HepG2 (cell line): ENCODE data around the gene ARHGAP5. TPM values are rescaled to one million over a fixed set of nuclear protein-coding genes. Genes with fewer than 3 reads are reported as not detected.

Source experiments
- ADNP ChIP-seq: sonication (generic); formaldehyde crosslinking; IDR thresholded peaks from 2 replicates; pipeline ENCODE4 v1.4.0; 2020; ENCODE audit warnings: missing genetic modification reagents
- ELF1 ChIP-seq: sonication (generic); formaldehyde crosslinking; IDR thresholded peaks from 2 replicates; pipeline ENCODE4 v1.4.0; 2020; ENCODE audit warnings: missing genetic modification reagents
- FIP1L1 ChIP-seq: fragments of 200-400 bp; formaldehyde crosslinking; IDR thresholded peaks from 2 replicates; pipeline ENCODE4 v1.6.1; 2018; ENCODE audit warnings: low read depth, mild to moderate bottlenecking, low read length, moderate library complexity, borderline replicate concordance; ENCODE audit not compliant: insufficient read depth
- FOSL2 ChIP-seq: sonication (generic); formaldehyde crosslinking; IDR thresholded peaks from 2 replicates; pipeline ENCODE4 v1.4.0; 2020; ENCODE audit warnings: missing genetic modification reagents
- GABPB1 ChIP-seq: IDR thresholded peaks from 2 replicates; pipeline ENCODE4 v1.6.1; 2016; ENCODE audit warnings: mild to moderate bottlenecking, missing genetic modification reagents, moderate library complexity, missing compliant biosample characterization
- MEF2D ChIP-seq: sonication (generic); formaldehyde crosslinking; IDR thresholded peaks from 2 replicates; pipeline ENCODE4 v1.5.1; 2020; ENCODE audit warnings: mild to moderate bottlenecking, missing genetic modification reagents
- SKIL ChIP-seq: sonication (generic); formaldehyde crosslinking; IDR thresholded peaks from 2 replicates; pipeline ENCODE4 v1.8.0; 2022; ENCODE audit warnings: missing genetic modification reagents, mild to moderate bottlenecking, moderate library complexity, borderline replicate concordance
- TGIF2 ChIP-seq: IDR thresholded peaks from 2 replicates; pipeline ENCODE4 v1.6.1; 2016; ENCODE audit warnings: control low read depth, missing compliant biosample characterization
- TRIM22 ChIP-seq: fragments of 450-650 bp; IDR thresholded peaks from 2 replicates; pipeline ENCODE4 v1.6.1; 2017
- ZFX ChIP-seq: sonication (generic); formaldehyde crosslinking; IDR thresholded peaks from 2 replicates; pipeline ENCODE4 v1.4.0; 2020; ENCODE audit warnings: mild to moderate bottlenecking, low read depth, missing genetic modification reagents, moderate library complexity
- ZNF232 ChIP-seq: sonication (generic); formaldehyde crosslinking; IDR thresholded peaks from 2 replicates; pipeline ENCODE4 v1.4.0; 2020; ENCODE audit warnings: missing genetic modification reagents, borderline replicate concordance
- ZNF260 ChIP-seq: sonication (generic); formaldehyde crosslinking; IDR thresholded peaks from 2 replicates; pipeline ENCODE4 v1.4.0; 2020; ENCODE audit warnings: missing genetic modification reagents, low read depth, mild to moderate bottlenecking, borderline replicate concordance
- ZNF644 ChIP-seq: IDR thresholded peaks from 2 replicates; pipeline ENCODE4 v1.6.1; 2016; ENCODE audit warnings: low read depth
- ZNF691 ChIP-seq: sonication (generic); formaldehyde crosslinking; IDR thresholded peaks from 2 replicates; pipeline ENCODE4 v1.4.0; 2020; ENCODE audit warnings: missing genetic modification reagents, low read depth, mild to moderate bottlenecking, borderline replicate concordance
- ZNF749 ChIP-seq: sonication (generic); formaldehyde crosslinking; IDR thresholded peaks from 2 replicates; pipeline ENCODE4 v1.8.0; 2022; ENCODE audit warnings: mild to moderate bottlenecking, missing genetic modification reagents, moderate library complexity, borderline replicate concordance
- polyA plus RNA-seq, 8 experiments: library from polyadenylated mRNA; depleted of rRNA in 3 of 8; stranded (reverse) in 7 of 8; unstranded in 1 of 8; fragments of >200 nt; fragmentation: Illumina TruSeq in 4 of 8; extraction: Trizol in 4 of 8; gene quantifications; 2 replicates each; pipeline versions ENCODE4 v1.2.1 to v1.2.3, GENCODE V29; 2011 to 2016; ENCODE audit warnings: low read depth in 4 of 8, missing spikeins in 1 of 8, mixed read lengths in 1 of 8; ENCODE audit not compliant: insufficient read depth in 1 of 8
- total RNA-seq, 5 experiments: library from RNA; depleted of rRNA; stranded (reverse); fragments of >200 nt; fragmentation: Illumina TruSeq; extraction: Trizol; gene quantifications; 2 replicates each; pipeline ENCODE4 v1.2.3, GENCODE V29; 2016; ENCODE audit warnings: low read depth in 1 of 5
- TF ChIP-seq, protein P1 (sequence below): sonication (generic); formaldehyde crosslinking; IDR thresholded peaks from 2 replicates; pipeline ENCODE4 v1.9.0; 2021; ENCODE audit warnings: missing genetic modification reagents, mild to moderate bottlenecking, borderline replicate concordance
- TF ChIP-seq, protein P2 (sequence below): fragments of 450-650 bp; IDR thresholded peaks from 2 replicates; pipeline ENCODE4 v1.6.1; 2016
- TF ChIP-seq, protein P3 (sequence below): sonication (generic); formaldehyde crosslinking; IDR thresholded peaks from 2 replicates; pipeline ENCODE4 v1.4.0; 2020; ENCODE audit warnings: mild to moderate bottlenecking, missing genetic modification reagents
- TF ChIP-seq, protein P4 (sequence below): sonication (generic); formaldehyde crosslinking; IDR thresholded peaks from 2 replicates; pipeline ENCODE4 v1.5.0; 2020; ENCODE audit warnings: missing genetic modification reagents, mild to moderate bottlenecking, borderline replicate concordance
- TF ChIP-seq, protein P5 (sequence below): IDR thresholded peaks from 2 replicates; pipeline ENCODE4 v1.6.1; 2018; ENCODE audit warnings: missing genetic modification reagents

Gene ARHGAP5
- total and polyA plus RNA-seq, 2 of the 13 experiments (the other 11 are each of a cell fraction or from before 2014, with no cell fraction given): 33.7 to 144 TPM

DNA sequence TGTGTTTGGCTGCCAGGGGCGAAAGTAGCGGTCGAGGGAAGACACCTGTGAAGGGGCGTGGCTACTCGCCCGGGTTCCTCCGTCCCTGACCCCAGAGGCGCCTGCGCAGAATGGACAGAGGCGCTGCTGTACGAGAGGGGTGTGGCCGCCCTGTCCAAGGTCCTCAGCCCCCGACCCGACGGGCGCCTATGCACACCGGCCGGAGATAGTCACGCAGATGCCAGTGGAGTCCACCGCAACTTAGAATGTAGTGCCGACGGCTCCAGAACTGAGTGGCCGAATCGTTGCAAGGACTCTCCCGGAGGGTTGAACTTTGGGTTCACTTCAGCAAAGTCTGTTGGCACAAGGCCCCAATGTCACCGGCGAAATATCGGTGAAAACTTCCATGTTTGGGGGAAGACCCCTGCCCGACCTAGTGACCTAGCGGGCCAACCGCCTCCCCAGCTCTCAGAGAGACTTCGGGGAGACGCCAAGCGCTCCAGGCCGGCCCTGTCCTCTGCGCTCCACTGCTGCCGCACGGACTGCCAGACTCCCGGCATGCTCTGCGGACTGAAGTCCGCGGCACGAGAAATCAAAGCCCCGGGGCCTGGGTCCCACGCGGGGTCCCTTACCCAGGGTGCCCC is 124.2 kb downstream of the ARHGAP5 start (continued):
- TF ChIP-seq, protein P1, sequence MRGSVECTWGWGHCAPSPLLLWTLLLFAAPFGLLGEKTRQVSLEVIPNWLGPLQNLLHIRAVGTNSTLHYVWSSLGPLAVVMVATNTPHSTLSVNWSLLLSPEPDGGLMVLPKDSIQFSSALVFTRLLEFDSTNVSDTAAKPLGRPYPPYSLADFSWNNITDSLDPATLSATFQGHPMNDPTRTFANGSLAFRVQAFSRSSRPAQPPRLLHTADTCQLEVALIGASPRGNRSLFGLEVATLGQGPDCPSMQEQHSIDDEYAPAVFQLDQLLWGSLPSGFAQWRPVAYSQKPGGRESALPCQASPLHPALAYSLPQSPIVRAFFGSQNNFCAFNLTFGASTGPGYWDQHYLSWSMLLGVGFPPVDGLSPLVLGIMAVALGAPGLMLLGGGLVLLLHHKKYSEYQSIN (CRISPR knock-in tag): no peak; the same call in 1 of the 2 replicates
- TF ChIP-seq MEF2D (CRISPR knock-in tag): peak; percentile 95
- TF ChIP-seq ADNP (CRISPR knock-in tag): no peak
- TF ChIP-seq ZNF691 (CRISPR knock-in tag): peak; percentile 97
- TF ChIP-seq ZNF260 (CRISPR knock-in tag): no peak; the same call in 1 of the 2 replicates
- TF ChIP-seq, protein P2, sequence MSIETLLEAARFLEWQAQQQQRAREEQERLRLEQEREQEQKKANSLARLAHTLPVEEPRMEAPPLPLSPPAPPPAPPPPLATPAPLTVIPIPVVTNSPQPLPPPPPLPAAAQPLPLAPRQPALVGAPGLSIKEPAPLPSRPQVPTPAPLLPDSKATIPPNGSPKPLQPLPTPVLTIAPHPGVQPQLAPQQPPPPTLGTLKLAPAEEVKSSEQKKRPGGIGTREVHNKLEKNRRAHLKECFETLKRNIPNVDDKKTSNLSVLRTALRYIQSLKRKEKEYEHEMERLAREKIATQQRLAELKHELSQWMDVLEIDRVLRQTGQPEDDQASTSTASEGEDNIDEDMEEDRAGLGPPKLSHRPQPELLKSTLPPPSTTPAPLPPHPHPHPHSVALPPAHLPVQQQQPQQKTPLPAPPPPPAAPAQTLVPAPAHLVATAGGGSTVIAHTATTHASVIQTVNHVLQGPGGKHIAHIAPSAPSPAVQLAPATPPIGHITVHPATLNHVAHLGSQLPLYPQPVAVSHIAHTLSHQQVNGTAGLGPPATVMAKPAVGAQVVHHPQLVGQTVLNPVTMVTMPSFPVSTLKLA: no peak
- peak; percentile 86; the same call in 1 of the 2 replicates for TF ChIP-seq FIP1L1
- TF ChIP-seq, protein P3, sequence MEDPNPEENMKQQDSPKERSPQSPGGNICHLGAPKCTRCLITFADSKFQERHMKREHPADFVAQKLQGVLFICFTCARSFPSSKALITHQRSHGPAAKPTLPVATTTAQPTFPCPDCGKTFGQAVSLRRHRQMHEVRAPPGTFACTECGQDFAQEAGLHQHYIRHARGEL (CRISPR knock-in tag): peak; percentile 91; the same call in 1 of the 2 replicates
- peak; percentile 38 for TF ChIP-seq ZNF644 (CRISPR knock-in tag)
- peak; percentile 57 for TF ChIP-seq ELF1 (CRISPR knock-in tag)
- peak; percentile 99 for TF ChIP-seq ZFX
- peak; percentile 71 for TF ChIP-seq TGIF2 (CRISPR knock-in tag)
- TF ChIP-seq GABPB1 (CRISPR knock-in tag): peak; percentile 84
- TF ChIP-seq, protein P4, sequence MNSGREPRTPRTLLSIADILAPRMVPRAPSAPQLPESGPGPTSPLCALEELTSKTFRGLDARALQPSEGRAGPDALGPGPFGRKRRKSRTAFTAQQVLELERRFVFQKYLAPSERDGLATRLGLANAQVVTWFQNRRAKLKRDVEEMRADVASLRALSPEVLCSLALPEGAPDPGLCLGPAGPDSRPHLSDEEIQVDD (CRISPR knock-in tag): peak; percentile 93; the same call in 1 of the 2 replicates
- no peak for TF ChIP-seq TRIM22
- peak; percentile 44 for TF ChIP-seq FOSL2 (CRISPR knock-in tag)
- TF ChIP-seq ZNF232 (CRISPR knock-in tag): peak; percentile 97
- peak; percentile 53; the same call in 1 of the 2 replicates for TF ChIP-seq ZNF749
- peak; percentile 89; the same call in 1 of the 2 replicates for TF ChIP-seq SKIL (CRISPR knock-in tag)
- TF ChIP-seq, protein P5, sequence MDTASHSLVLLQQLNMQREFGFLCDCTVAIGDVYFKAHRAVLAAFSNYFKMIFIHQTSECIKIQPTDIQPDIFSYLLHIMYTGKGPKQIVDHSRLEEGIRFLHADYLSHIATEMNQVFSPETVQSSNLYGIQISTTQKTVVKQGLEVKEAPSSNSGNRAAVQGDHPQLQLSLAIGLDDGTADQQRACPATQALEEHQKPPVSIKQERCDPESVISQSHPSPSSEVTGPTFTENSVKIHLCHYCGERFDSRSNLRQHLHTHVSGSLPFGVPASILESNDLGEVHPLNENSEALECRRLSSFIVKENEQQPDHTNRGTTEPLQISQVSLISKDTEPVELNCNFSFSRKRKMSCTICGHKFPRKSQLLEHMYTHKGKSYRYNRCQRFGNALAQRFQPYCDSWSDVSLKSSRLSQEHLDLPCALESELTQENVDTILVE: peak; percentile 56; the same call in 1 of the 2 replicates
